Kidney epithelial cell (primary cell): ENCODE results near the gene STUM. TPM values are rescaled to one million over a fixed set of nuclear protein-coding genes. Genes with fewer than 3 reads are reported as not detected.

Experiments used
- DNase-seq: peaks from one replicate; pipeline ENCODE4 v3.0.0-alpha.2; 2010; ENCODE audit warnings: low read depth
- H3K27me3 ChIP-seq: 2 replicates; pipeline ENCODE4 v1.6.0; 2011; ENCODE audit warnings: low read length; ENCODE audit not compliant: control insufficient read depth, insufficient read depth
- H3K36me3 ChIP-seq: 2 replicates; pipeline ENCODE4 v1.5.1; 2011; ENCODE audit warnings: low read length; ENCODE audit not compliant: control insufficient read depth, insufficient read depth
- H3K4me3 ChIP-seq: 2 replicates; pipeline ENCODE4 v1.5.1; 2011; ENCODE audit warnings: low read depth, mild to moderate bottlenecking, control low read depth, low read length
- CTCF ChIP-seq: IDR thresholded peaks from 2 replicates; pipeline ENCODE4 v1.5.1; 2011; ENCODE audit warnings: mild to moderate bottlenecking, moderate library complexity, low read length, control low read depth, inconsistent platforms; ENCODE audit not compliant: insufficient read depth, poor library complexity, severe bottlenecking
- total RNA-seq: library from RNA; depleted of rRNA; stranded (reverse); fragments of >200 nt; gene quantifications from 2 replicates; pipeline ENCODE4 v1.2.3, GENCODE V29; 2015

STUM gene
- total RNA-seq, 1 donor from 2014 or later = 0.04 TPM

- H3K27me3 ChIP-seq = peaks cover 14% of the 10 kb centered on the region
- TF ChIP-seq CTCF = no peak
- DNase-seq = no peak
- H3K4me3 ChIP-seq = no peak overlapping the region
- H3K36me3 ChIP-seq = no peaks in the 10 kb centered on the region
Measured at GRCh38 chr1:226566760-226567159, 18.2 kb downstream of the STUM start.

- no peak for DNase-seq
- TF ChIP-seq CTCF = peak; percentile 30
Measured at GRCh38 chr1:226568077-226568831, 19.7 kb downstream of the STUM start.

GRCh38 chr1:226568975-226569741, 20.6 kb downstream of the STUM start:
- no peak overlapping the region for H3K4me3 ChIP-seq
- no peak for TF ChIP-seq CTCF
- peaks cover 18% of the 10 kb centered on the region for H3K27me3 ChIP-seq
- no peaks in the 10 kb centered on the region for H3K36me3 ChIP-seq
- no peak for DNase-seq

More at GRCh38 chr1:226568077-226568831, 19.7 kb downstream of the STUM start:
- Histone ChIP-seq H3K4me3 (no peak overlapping the region), H3K36me3 (no peaks in the 10 kb centered on the region), H3K27me3 (peaks cover 18% of the 10 kb centered on the region)

- Histone ChIP-seq H3K4me3 (no peak overlapping the region), H3K27me3 (peaks cover 16% of the 10 kb centered on the region), H3K36me3 (no peaks in the 10 kb centered on the region)
- peak; percentile 33 for TF ChIP-seq CTCF
- no peak for DNase-seq
Measured at GRCh38 chr1:226569879-226570547, 21.4 kb downstream of the STUM start.

GRCh38 chr1:226571893-226572292, 23.3 kb downstream of the STUM start:
- no peaks in the 10 kb centered on the region for H3K36me3 ChIP-seq
- H3K27me3 ChIP-seq = peaks cover 9% of the 10 kb centered on the region
- no peak overlapping the region for H3K4me3 ChIP-seq
- no peak for TF ChIP-seq CTCF
- no peak for DNase-seq
